Measurements from ENCODE around the gene NCR1.

The NCR1 gene

GRCh38 chr19:54873990-54874389 lies 32.0 kb upstream of the NCR1 start, which contains the start of gene FCAR:
FCAR (plus strand) TSS chr19:54874235; CDS start chr19:54874290, 55 bp downstream.
- Histone ChIP-seq H3K27ac (ENCODE audit: low read depth, low read length) (no peak within 1 kb of the TSS), H4K20me1 (ENCODE audit: low read depth, low read length) (no peaks in the 10 kb centered on the region), H3K4me2 (ENCODE audit: low read depth, low read length, poor library complexity, severe bottlenecking) (no peak within 1 kb of the TSS), H3K9ac (ENCODE audit: low read length) (no peak within 1 kb of the TSS), H2AFZ (ENCODE audit: low read depth, low read length, severe bottlenecking) (no peak within 1 kb of the TSS), H3F3A (ENCODE audit: insufficient read depth) (no peaks in the 10 kb centered on the region), H3K9me2 (replicated peaks; ENCODE audit: insufficient read depth, low read length) (no peaks in the 10 kb centered on the region), H3K9me3 (ENCODE audit: insufficient read depth, low read length) (no peaks in the 10 kb centered on the region), H3K27me3 (ENCODE audit: low read length) (no peaks in the 10 kb centered on the region), H3K4me3 (ENCODE audit: insufficient read depth, low read length, poor library complexity, severe bottlenecking) (no peak within 1 kb of the TSS), H3K36me3 (ENCODE audit: low read length) (no peaks in the 10 kb centered on the region), H3K79me2 (ENCODE audit: insufficient read depth, low read length) (no peaks in the 10 kb centered on the region)
- no peak for TF ChIP-seq CTCF (IDR thresholded peaks at IDR 0.05; ENCODE audit: insufficient read depth, low read length, poor library complexity, severe bottlenecking)
- no peak for TF ChIP-seq EZH2phosphoT487 (conservative IDR thresholded peaks at IDR 0.05; ENCODE audit: low read length)

GRCh38 chr19:54875506-54875905 lies 30.4 kb upstream of the NCR1 start:
- H3K79me2 ChIP-seq (ENCODE audit: insufficient read depth, low read length): no peaks in the 10 kb centered on the region
- H2AFZ ChIP-seq (ENCODE audit: low read depth, low read length, severe bottlenecking): no peak overlapping the region
- no peak overlapping the region for H3K9ac ChIP-seq (ENCODE audit: low read length)
- no peaks in the 10 kb centered on the region for H3K36me3 ChIP-seq (ENCODE audit: low read length)
- H3K4me3 ChIP-seq (ENCODE audit: insufficient read depth, low read length, poor library complexity, severe bottlenecking): no peak overlapping the region
- no peaks in the 10 kb centered on the region for H3K9me3 ChIP-seq (ENCODE audit: insufficient read depth, low read length)
- H3K4me2 ChIP-seq (ENCODE audit: low read depth, low read length, poor library complexity, severe bottlenecking): no peak overlapping the region
- H3K27ac ChIP-seq (ENCODE audit: low read depth, low read length): no peak overlapping the region
- no peaks in the 10 kb centered on the region for H4K20me1 ChIP-seq (ENCODE audit: low read depth, low read length)
- H3K27me3 ChIP-seq (ENCODE audit: low read length): no peaks in the 10 kb centered on the region
- H3K9me2 ChIP-seq (replicated peaks; ENCODE audit: insufficient read depth, low read length): no peaks in the 10 kb centered on the region
- no peaks in the 10 kb centered on the region for H3F3A ChIP-seq (ENCODE audit: insufficient read depth)
- TF ChIP-seq CTCF (IDR thresholded peaks at IDR 0.05; ENCODE audit: insufficient read depth, low read length, poor library complexity, severe bottlenecking) (no peak), EZH2phosphoT487 (conservative IDR thresholded peaks at IDR 0.05; ENCODE audit: low read length) (no peak)

GRCh38 chr19:54877471-54877870 lies 28.5 kb upstream of the NCR1 start:
- Histone ChIP-seq H4K20me1 (ENCODE audit: low read depth, low read length) (no peaks in the 10 kb centered on the region), H3K9ac (ENCODE audit: low read length) (no peak overlapping the region), H2AFZ (ENCODE audit: low read depth, low read length, severe bottlenecking) (no peak overlapping the region), H3F3A (ENCODE audit: insufficient read depth) (no peaks in the 10 kb centered on the region), H3K4me2 (ENCODE audit: low read depth, low read length, poor library complexity, severe bottlenecking) (no peak overlapping the region), H3K79me2 (ENCODE audit: insufficient read depth, low read length) (no peaks in the 10 kb centered on the region), H3K4me3 (ENCODE audit: insufficient read depth, low read length, poor library complexity, severe bottlenecking) (no peak overlapping the region), H3K9me3 (ENCODE audit: insufficient read depth, low read length) (no peaks in the 10 kb centered on the region), H3K27ac (ENCODE audit: low read depth, low read length) (no peak overlapping the region), H3K9me2 (replicated peaks; ENCODE audit: insufficient read depth, low read length) (no peaks in the 10 kb centered on the region), H3K27me3 (ENCODE audit: low read length) (no peaks in the 10 kb centered on the region), H3K36me3 (ENCODE audit: low read length) (no peaks in the 10 kb centered on the region)
- no peak for TF ChIP-seq EZH2phosphoT487 (conservative IDR thresholded peaks at IDR 0.05; ENCODE audit: low read length)
- no peak for TF ChIP-seq CTCF (IDR thresholded peaks at IDR 0.05; ENCODE audit: insufficient read depth, low read length, poor library complexity, severe bottlenecking)

All from SU-DHL-6 (cell line).